NCI-H748 treated with DMSO at 0.1 percent for 48 hours (cell line): ENCODE data around the gene NEK6.

Source experiments
- DNase-seq: peaks from one replicate; lab custom pipeline; 2025; lab: John Stamatoyannopoulos, UW

Gene NEK6

DNA sequence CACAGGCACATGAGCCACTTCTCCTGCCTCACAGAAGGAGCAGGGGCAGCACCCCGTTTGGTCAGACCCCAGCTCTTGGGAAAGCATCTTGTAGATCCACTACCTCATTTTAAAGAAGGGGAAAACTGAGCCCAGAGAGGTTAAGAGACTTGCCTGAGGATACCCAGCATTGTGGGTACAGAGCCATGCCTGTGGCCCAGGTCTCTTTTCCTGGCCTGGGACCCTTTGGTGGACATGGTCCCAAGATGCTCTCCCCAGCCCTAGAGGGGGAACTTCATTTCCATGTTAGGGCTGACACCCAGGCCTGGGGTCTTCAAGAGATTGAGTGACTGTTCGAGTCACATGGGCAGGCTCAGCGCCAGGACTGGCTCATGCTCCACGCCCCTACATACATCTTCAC is 64.2 kb downstream of the NEK6 start:
- no peak for DNase-seq

GRCh38 chr9:124322618-124323432 is 65.1 kb downstream of the NEK6 start:
- DNase-seq: no peak

DNA sequence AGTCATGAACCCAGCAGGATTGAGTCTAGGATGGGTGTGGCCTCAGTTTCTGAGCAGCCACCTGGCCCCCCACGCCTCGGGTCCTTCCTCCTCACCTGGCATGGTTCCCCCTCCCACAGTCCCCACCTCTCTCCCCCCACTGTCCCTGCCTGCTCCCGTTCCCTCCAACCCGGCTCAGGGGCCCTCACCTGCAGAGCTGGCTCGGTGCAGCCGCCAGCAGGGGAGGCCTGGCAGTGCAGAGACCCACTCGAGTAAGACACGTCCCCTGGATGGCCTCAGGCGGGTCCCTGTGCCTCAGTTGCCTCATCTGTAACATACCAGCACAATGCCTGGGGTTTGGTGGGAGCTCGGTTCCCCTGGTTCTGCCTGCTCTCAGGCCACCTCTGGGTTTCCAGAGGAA is 66.2 kb downstream of the NEK6 start:
- DNase-seq: no peak

DNA sequence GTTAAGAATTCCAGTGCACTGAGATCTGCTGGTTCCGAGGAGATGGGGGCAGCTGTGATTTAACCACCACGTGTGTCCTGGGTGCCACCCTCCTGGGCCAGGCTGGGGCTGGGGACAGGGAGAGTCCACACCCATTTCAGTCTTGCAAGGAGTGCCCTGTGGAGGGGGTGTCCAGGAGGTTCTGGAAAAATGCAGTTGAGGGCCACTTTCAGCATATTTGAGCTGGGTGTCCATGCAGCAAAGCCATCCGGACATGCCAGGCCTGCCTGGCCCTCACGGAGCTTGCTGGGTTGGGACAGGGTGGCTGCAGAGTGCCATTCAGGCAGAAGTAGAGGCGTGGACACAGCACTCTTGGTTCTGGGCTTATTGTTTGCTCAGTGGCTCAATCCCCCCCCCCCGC is 68.1 kb downstream of the NEK6 start:
- no peak for DNase-seq

GRCh38 chr9:124326378-124326777 is 68.6 kb downstream of the NEK6 start:
- DNase-seq: no peak

DNA sequence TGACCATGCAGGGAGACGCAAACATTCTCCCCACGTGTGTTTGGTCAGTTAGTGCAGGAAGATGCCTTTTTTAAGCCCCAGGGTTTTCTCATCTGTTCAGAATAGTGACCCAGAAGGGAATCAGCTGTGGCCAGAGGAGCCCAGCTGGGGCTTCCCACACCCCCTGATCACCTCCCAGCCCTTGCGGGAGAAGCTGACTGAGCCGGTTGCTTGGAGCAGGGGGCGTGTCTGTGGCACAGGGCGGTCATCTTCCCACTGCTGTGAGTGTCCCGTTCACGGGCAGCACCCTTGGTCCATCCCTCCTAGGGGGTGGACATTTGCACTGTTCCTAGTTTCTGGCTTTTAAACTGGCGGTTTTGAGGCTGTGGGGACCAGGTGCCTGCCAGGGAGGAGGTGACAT is 69.7 kb downstream of the NEK6 start:
- DNase-seq: no peak

DNA sequence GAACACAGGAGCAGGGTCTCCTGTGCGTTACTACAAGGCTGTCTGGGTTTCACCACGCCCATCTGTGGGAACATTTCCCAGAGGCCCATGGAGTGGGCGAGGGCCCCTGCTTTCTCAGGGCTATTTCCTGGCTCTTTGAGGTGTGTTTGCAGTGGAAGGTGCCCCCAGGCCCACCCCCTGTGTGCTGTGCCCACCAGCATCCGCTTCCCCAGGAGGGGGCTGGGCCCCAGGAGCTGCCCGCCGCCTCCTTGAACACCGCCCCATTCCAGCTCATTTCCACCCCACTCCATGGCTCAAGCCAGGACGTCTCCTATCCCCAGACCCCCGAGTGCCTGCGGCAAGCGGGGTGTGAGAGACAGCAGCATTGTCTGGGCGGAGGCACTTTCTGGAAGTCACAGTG is 70.5 kb downstream of the NEK6 start:
- DNase-seq: no peak

DNA sequence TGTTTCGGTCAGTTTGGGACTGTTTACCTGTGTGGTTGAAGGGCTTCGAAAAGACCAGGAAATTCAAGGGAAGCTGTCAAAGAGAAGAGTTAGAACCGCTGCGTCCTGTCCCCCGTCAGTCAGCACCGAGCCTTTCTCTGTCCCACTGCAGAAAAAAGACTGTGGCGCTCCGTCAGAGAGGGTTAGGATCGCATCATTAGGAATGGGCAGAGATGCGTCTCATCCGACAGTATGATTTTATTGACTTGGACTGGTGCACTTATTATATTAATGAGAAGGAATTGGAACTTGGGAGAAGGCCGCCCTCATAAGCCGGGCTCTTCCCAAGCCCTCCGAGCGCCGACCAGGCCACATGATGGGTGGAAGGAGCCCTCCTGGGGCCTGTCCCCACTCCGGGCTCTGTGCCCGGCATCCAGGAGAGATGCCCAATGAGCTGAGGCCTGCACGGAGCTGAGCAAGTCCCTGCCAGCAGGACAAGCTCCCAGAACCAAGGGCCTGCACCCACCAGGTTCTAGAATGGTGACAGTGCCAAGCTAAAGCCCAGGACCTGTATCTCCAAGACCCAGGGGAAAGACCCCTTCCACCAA is 71.5 kb downstream of the NEK6 start:
- DNase-seq: no peak

- DNase-seq: no peak
These were observed 72.4 kb downstream of the NEK6 start for GRCh38 chr9:124330011-124330697.

DNA sequence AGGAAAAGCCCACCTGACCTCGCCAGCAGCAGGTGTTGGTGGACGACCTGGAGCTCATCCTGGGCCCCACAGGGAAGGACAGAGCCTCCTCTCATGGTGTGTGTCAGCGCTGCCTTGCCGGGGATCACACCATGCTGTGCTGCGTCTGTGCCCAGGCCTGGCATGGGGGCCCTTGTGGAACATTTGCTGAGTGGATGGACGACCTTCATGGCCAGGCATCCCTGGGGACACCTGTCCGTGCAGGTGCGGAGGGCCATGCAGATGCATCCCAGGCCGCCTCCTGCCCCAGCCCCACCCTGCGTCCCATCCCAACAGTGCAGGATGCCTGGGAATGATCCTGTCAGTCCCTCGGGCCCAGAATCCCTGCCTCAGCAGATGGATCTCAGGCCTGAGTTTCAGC is 73.8 kb downstream of the NEK6 start:
- DNase-seq: no peak

DNA sequence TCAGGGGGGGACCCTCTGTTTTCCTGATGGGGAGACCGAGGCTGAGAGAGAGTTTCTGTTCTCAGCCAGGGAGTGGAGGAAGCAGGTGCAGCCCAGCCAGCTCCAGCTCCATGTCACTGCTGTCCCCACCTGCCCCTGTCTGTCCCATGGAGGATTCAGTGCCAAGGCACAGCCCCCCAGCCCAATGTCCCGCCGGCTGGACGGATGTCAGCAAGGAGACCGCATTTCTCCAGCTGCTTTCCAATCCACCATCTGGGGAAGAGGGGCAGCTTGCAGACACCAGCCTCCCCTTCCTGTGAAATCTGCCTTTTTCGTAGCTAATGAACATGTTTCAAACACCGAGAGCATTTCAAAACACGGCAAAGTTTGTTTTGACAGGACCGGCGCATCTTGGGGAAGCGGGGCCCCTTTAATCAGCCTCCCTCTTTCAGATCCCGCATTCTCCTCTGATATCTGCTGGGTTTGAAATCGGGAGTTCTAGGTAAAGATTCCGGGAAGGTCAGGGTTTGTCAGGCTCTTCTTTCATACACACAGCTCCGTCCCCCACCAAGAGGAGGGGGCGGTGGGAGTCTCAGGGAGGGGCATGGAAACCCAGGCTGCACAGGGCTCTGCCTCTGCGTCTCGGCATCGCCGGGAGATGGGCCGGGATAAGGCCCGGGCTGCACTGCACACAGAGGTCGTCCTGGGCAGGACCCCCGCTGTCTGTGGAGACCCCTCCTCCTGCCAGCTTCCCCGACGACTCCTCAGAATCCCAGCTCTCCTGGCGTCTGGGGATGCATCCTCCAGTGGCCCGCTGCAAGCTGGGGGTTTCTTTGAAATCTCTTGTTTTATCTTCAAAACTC is 74.8 kb downstream of the NEK6 start:
- DNase-seq: no peak

GRCh38 chr9:124333203-124333579 is 75.4 kb downstream of the NEK6 start:
- DNase-seq: no peak

- DNase-seq: no peak
These were observed 77.0 kb downstream of the NEK6 start for GRCh38 chr9:124334568-124335319.

DNA sequence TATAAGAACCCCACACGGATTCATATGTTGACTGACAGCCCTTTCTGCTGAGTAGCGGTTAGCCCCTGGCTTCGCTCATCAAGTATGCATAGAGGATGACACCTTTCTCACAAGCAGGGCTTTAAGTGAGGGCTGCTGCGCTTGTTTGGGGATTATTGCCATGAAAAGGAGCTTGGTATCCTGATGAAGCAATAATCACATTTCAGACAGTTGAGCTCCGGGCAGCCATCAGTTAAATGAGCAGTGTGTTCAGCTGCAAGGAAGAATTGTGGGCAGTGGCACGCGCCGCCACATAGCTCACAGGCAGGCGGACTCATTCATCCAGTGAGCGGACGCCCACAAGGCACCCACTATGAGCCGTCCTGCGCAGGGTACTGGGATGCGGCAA is 77.6 kb downstream of the NEK6 start:
- DNase-seq: no peak

DNA sequence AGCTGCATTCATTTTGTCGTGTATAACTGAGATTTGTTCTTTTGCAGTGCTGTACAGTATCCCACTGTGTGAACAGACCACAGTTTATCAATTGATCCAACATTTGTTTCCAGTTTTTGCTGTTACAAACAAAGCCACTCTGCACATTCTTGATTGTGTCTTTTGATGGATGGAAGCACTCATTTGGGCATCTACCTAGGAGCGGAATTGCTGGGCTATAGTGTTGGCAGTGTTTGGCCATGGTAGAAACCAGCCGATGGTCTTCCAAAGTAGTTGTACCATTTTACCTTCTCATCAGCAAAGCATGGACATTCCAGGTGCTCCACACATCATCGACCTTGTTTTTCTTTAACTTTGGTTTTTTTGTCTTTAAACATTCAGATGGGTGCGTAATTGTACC is 79.8 kb downstream of the NEK6 start:
- no peak for DNase-seq

GRCh38 chr9:124339603-124340146 is 81.9 kb downstream of the NEK6 start:
- no peak for DNase-seq

- no peak for DNase-seq
These were observed 82.7 kb downstream of the NEK6 start for GRCh38 chr9:124340219-124341069.

DNA sequence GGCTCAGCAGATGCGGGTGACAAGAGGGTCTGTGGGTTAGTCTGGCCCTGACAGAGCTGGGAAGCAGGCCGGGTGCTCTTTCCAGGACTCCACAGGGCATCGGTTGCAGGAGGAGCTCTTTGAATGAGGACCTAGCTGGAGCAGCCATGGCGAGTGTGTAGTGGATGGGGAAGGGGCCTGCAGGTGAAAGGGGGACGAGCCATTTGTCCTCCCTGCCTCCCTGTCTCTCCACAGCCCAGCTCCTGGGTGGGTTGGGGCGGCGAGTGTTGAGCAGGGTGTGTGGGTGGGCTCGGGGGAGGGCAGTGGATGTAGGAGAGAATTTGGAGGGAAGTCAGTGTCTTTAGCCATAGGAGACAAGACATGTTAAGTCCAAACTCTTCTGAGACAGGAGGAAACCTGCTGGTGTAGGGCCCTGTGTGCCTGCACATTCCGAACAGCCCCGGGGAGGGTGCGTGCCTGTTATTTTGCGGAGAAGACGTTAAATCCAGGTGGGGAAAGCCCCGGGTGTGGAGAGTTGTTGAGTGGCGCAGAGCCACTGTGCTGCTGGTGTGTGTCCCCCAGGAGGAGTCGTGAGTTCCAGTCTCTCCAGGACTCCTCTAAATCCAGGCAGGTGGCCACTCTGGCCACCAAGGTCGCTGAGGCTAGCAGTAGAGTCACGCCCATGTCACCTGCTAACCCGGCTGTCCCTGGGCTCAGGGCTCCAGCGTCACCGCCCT is 83.9 kb downstream of the NEK6 start:
- DNase-seq: no peak

GRCh38 chr9:124342402-124342775 is 84.6 kb downstream of the NEK6 start:
- DNase-seq: no peak
